DOHH2 (cell line): ENCODE data around the gene MRPS11.

Experiments
- H3F3A ChIP-seq: fragments of 200-600 bp; sonication (generic), shearing (Covaris generic); 2 replicates; pipeline ENCODE4 v1.6.0; 2016; ENCODE audit warnings: antibody characterized with exemption, mild to moderate bottlenecking; ENCODE audit not compliant: control insufficient read depth, insufficient read depth
- H3K27ac ChIP-seq: fragments of 200-600 bp; sonication (generic); 2 replicates; pipeline ENCODE4 v1.5.1; 2014; ENCODE audit warnings: low read depth, mild to moderate bottlenecking, low read length, moderate library complexity
- H3K27me3 ChIP-seq: fragments of 200-600 bp; sonication (generic); 2 replicates; pipeline ENCODE4 v1.6.1; 2014; ENCODE audit warnings: mild to moderate bottlenecking, low read length, mixed read lengths; ENCODE audit not compliant: control insufficient read depth
- H3K36me3 ChIP-seq: fragments of 200-600 bp; sonication (generic); 2 replicates; pipeline ENCODE4 v1.6.1; 2014; ENCODE audit warnings: mild to moderate bottlenecking, low read length, moderate library complexity, mixed read lengths; ENCODE audit not compliant: control insufficient read depth
- H3K4me1 ChIP-seq: fragments of 200-600 bp; sonication (generic); 2 replicates; pipeline ENCODE4 v1.6.1; 2014; ENCODE audit warnings: mild to moderate bottlenecking, low read length, mixed read lengths; ENCODE audit not compliant: control insufficient read depth
- H3K4me2 ChIP-seq: fragments of 200-600 bp; sonication (generic); 2 replicates; pipeline ENCODE4 v1.6.0; 2014; ENCODE audit warnings: mild to moderate bottlenecking, low read length, moderate library complexity
- H3K4me3 ChIP-seq: fragments of 200-600 bp; sonication (generic); 2 replicates; pipeline ENCODE4 v1.5.1; 2014; ENCODE audit warnings: mild to moderate bottlenecking, low read length, mixed read lengths
- H3K79me2 ChIP-seq: fragments of 200-600 bp; sonication (generic); 2 replicates; pipeline ENCODE4 v1.6.1; 2014; ENCODE audit warnings: mild to moderate bottlenecking, low read length, mixed read lengths; ENCODE audit not compliant: control insufficient read depth
- H3K9me2 ChIP-seq: fragments of 200-600 bp; sonication (generic); replicated peaks from 2 replicates; pipeline ENCODE4 v1.6.1; 2014; ENCODE audit warnings: mild to moderate bottlenecking, low read length, mixed read lengths; ENCODE audit not compliant: control insufficient read depth
- H3K9me3 ChIP-seq: fragments of 200-600 bp; sonication (generic); 2 replicates; pipeline ENCODE4 v1.6.1; 2014; ENCODE audit warnings: antibody characterized with exemption, low read length, mixed read lengths; ENCODE audit not compliant: control insufficient read depth, insufficient read depth
- H4K20me1 ChIP-seq: fragments of 200-600 bp; sonication (generic); 2 replicates; pipeline ENCODE4 v1.6.0; 2014; ENCODE audit warnings: low read depth, mild to moderate bottlenecking, antibody characterized with exemption, low read length, moderate library complexity; ENCODE audit not compliant: control insufficient read depth, insufficient read depth
- CTCF ChIP-seq: fragments of 200-600 bp; sonication (generic); IDR thresholded peaks from one replicate; pipeline ENCODE4 v1.5.1; 2014; ENCODE audit warnings: antibody characterized with exemption, mild to moderate bottlenecking, low read depth, low read length; ENCODE audit not compliant: poor library complexity, severe bottlenecking
- EZH2phosphoT487 ChIP-seq: fragments of 200-600 bp; sonication (generic); IDR thresholded peaks from 2 replicates; pipeline ENCODE4 v1.6.1; 2017; ENCODE audit warnings: borderline replicate concordance, mild to moderate bottlenecking, antibody characterized with exemption, low read length, moderate library complexity, mixed read lengths

Gene MRPS11

DNA sequence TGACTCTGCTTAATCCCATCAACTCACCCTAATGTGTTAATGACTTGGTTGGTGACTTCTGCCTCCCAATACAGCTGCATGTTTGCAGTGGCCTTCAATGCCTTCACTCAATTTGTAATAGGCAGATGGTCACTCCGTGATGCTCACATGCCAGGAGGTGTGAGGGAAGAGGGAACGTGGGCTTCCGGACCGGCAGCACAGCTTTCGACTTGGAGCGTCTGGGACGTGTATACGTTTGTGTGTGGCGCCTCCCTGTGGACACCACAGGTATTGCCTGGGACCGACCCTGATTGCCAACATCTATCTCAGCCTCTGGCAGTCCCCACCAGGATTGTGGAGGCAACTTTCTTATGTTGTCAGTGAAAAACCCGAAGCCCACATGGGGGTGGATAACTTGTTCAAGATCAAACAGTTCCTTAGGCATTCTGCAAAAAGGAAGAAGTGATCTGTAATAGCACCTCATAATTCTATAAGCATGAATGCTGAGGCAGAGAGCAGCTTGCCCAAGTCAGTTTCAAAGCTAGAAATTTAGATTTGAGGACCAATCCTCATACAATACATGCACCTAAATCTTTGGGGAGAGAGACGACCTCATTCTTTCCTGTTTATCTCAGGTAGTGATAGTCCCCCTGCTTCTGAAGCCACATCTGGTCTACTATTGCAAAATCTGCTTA lies 17.2 kb upstream of the MRPS11 start:
- Histone ChIP-seq H3K4me2 (peak overlapping the region; percentile 44), H3K4me3 (0 out of 2 replicates have a peak overlapping the region, but pooled peaks have one; percentile 7), H3K27ac (no peak overlapping the region), H4K20me1 (no peaks in the 10 kb centered on the region), H3K36me3 (no peaks in the 10 kb centered on the region), H3K27me3 (no peaks in the 10 kb centered on the region), H3F3A (no peaks in the 10 kb centered on the region), H3K9me3 (no peaks in the 10 kb centered on the region), H3K9me2 (no peaks in the 10 kb centered on the region), H3K4me1 (peaks cover 8% of the 10 kb centered on the region), H3K79me2 (no peaks in the 10 kb centered on the region)
- TF ChIP-seq CTCF, result peak; percentile 97
- TF ChIP-seq EZH2phosphoT487, result no peak

DNA sequence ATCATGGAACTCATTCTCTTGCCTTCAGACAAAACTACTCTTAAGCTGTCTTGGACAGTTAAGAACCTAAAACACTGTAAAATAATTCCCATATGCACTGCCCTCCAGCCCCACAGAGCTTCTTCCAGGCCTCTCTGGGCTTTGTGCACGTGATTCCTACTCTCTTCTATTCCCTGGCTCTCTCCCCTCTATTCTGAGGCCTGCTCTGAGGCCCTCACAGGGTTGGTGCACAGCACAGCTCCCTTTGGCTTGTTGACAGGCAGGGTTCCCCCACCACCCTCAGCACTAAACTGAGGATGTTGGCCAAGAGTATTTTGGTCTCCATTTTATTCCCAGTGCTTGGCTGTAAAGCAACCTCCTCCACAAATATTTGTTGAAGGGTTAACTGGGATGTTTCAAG lies 13.9 kb upstream of the MRPS11 start:
- no peak overlapping the region for H3K27ac ChIP-seq
- H3K9me2 ChIP-seq, result no peaks in the 10 kb centered on the region
- H3K4me2 ChIP-seq, result no peak overlapping the region
- H3K4me1 ChIP-seq, result peaks cover 8% of the 10 kb centered on the region
- H4K20me1 ChIP-seq, result no peaks in the 10 kb centered on the region
- peaks cover 22% of the 10 kb centered on the region for H3K36me3 ChIP-seq
- no peak for TF ChIP-seq EZH2phosphoT487
- no peak for TF ChIP-seq CTCF
- H3K27me3 ChIP-seq, result no peaks in the 10 kb centered on the region
- 0 out of 2 replicates have a peak, but pooled peaks cover 4% of the 10 kb centered on the region for H3F3A ChIP-seq
- H3K4me3 ChIP-seq, result no peak overlapping the region
- no peaks in the 10 kb centered on the region for H3K79me2 ChIP-seq
- H3K9me3 ChIP-seq, result no peaks in the 10 kb centered on the region

- Histone ChIP-seq H4K20me1 (no peaks in the 10 kb centered on the region), H3K4me3 (no peak overlapping the region), H3K79me2 (no peaks in the 10 kb centered on the region), H3K27me3 (no peaks in the 10 kb centered on the region), H3K36me3 (peaks cover 28% of the 10 kb centered on the region), H3K4me1 (peaks cover 8% of the 10 kb centered on the region), H3K9me2 (no peaks in the 10 kb centered on the region), H3F3A (0 out of 2 replicates have a peak, but pooled peaks cover 4% of the 10 kb centered on the region), H3K27ac (no peak overlapping the region), H3K9me3 (no peaks in the 10 kb centered on the region), H3K4me2 (no peak overlapping the region)
- TF ChIP-seq EZH2phosphoT487, result no peak
- no peak for TF ChIP-seq CTCF
Measured at GRCh38 chr15:88454236-88454635, 13.3 kb upstream of the MRPS11 start.
